ENCODE data around the gene PAX6.

GRCh38 chr11:31809857-31810778 is 1.0 kb downstream of the PAX6 start:
- TF ChIP-seq RARB (CRISPR knock-in tag; IDR thresholded peaks at IDR 0.05) (no peak), OSR1 (CRISPR knock-in tag; IDR thresholded peaks at IDR 0.05) (no peak), ARNTL (CRISPR knock-in tag; IDR thresholded peaks at IDR 0.05; ENCODE audit: borderline replicate concordance, low read depth) (no peak), CREB5 (CRISPR knock-in tag; IDR thresholded peaks at IDR 0.05; ENCODE audit: low read depth) (no peak), PATZ1 (CRISPR knock-in tag; IDR thresholded peaks at IDR 0.05; ENCODE audit: borderline replicate concordance) (no peak), ZFP30 (CRISPR knock-in tag; IDR thresholded peaks at IDR 0.05) (no peak), ZNF8 (CRISPR knock-in tag; IDR thresholded peaks at IDR 0.05) (no peak), TOX (CRISPR knock-in tag; IDR thresholded peaks at IDR 0.05; ENCODE audit: borderline replicate concordance) (no peak), ISL1 (CRISPR knock-in tag; IDR thresholded peaks at IDR 0.05) (no peak), SNAI2 (CRISPR knock-in tag; IDR thresholded peaks at IDR 0.05) (no peak), ESRRG (CRISPR knock-in tag; IDR thresholded peaks at IDR 0.05) (no peak), TCF4 (CRISPR knock-in tag; IDR thresholded peaks at IDR 0.05; ENCODE audit: borderline replicate concordance) (no peak), CSRNP3 (CRISPR knock-in tag; IDR thresholded peaks at IDR 0.05) (no peak), ZNF70 (CRISPR knock-in tag; IDR thresholded peaks at IDR 0.05) (no peak)
